Lower leg skin (tissue), 3 donors: ENCODE measurements around the gene CHRND.

Experiments used
- CTCF ChIP-seq, 3 donors: fragments of 450-650 bp; IDR thresholded peaks; one replicate each; pipeline ENCODE4 v1.5.1; 2016; ENCODE audit warnings: antibody characterized with exemption in 3 of 3, mild to moderate bottlenecking in 3 of 3, moderate library complexity in 2 of 3
- POLR2A ChIP-seq, 2 donors: fragments of 450-650 bp; IDR thresholded peaks; one replicate each; pipeline ENCODE4 v1.6.1; 2016 to 2017; ENCODE audit warnings: antibody characterized with exemption in 2 of 2, mild to moderate bottlenecking in 1 of 2, moderate library complexity in 1 of 2

DNA sequence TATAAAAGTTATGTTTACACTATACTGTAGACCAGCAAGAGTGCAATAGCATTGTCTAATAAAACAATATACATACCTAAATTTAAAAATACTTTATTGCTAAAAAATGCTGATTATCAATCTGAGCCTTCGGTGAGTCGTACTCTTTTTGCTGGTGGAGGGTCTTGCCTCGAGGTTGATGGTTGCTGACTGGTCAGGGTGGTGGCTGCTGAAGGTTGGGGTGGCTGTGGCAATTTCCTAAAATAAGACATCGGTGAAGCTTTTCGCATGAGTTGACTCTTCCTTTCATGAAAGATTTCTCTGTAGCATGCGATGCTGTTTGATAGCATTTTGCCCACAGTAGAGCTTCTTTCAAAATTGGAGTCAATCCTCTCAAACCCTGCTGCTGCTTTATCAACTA lies 22.0 kb downstream of the CHRND start:
- TF ChIP-seq POLR2A (IDR thresholded peaks at IDR 0.05) (no peak), CTCF (IDR thresholded peaks at IDR 0.05) (no peak)
